Amniotic stem cell (primary cell): ENCODE results near the gene DIABLO.
"Not testable (repeated sequence)": the region's sequence is repeated elsewhere in the genome, so short reads cannot be mapped to it uniquely, and the experiment has no call there.

Experiments
- DNase-seq: peaks from one replicate; lab custom pipeline; 2025; lab: John Stamatoyannopoulos, UW

Gene DIABLO

GRCh38 chr12:122189626-122190475 is 36.0 kb downstream of the DIABLO start:
- no peak for DNase-seq

GRCh38 chr12:122187466-122187865 is 38.4 kb downstream of the DIABLO start:
- DNase-seq: no peak

- DNase-seq: no peak
Measured at GRCh38 chr12:122185494-122186082, 40.3 kb downstream of the DIABLO start.

GRCh38 chr12:122185079-122185478 is 40.8 kb downstream of the DIABLO start:
- no peak for DNase-seq

GRCh38 chr12:122184517-122184916 is 41.3 kb downstream of the DIABLO start:
- no peak for DNase-seq

GRCh38 chr12:122183588-122183940 is 42.3 kb downstream of the DIABLO start:
- DNase-seq: no peak

GRCh38 chr12:122182887-122183587 is 42.8 kb downstream of the DIABLO start, which contains the start of gene LRRC43:
Gene LRRC43 (plus strand): TSS chr12:122183123. CDS start chr12:122183145, 22 bp downstream.
- DNase-seq: no peak

- DNase-seq: not testable (repeated sequence)
Measured at GRCh38 chr12:122176473-122176872, 49.4 kb downstream of the DIABLO start.

- no peak for DNase-seq
Measured at GRCh38 chr12:122174155-122174845, 51.6 kb downstream of the DIABLO start, which contains the start of gene IL31. Gene IL31 (minus strand): TSS chr12:122174221. CDS start chr12:122174172, 49 bp downstream.

GRCh38 chr12:122172262-122172939 is 53.5 kb downstream of the DIABLO start:
- DNase-seq: no peak

- no peak for DNase-seq
Measured at GRCh38 chr12:122171399-122171798, 54.5 kb downstream of the DIABLO start.

- DNase-seq: no peak
Measured at GRCh38 chr12:122168492-122168891, 57.4 kb downstream of the DIABLO start.

- DNase-seq: no peak
Measured at GRCh38 chr12:122167356-122167925, 58.4 kb downstream of the DIABLO start.

GRCh38 chr12:122166422-122167349 is 59.2 kb downstream of the DIABLO start:
- no peak for DNase-seq

- DNase-seq: no peak
Measured at GRCh38 chr12:122162976-122163375, 62.9 kb downstream of the DIABLO start.

GRCh38 chr12:122161682-122162081 is 64.2 kb downstream of the DIABLO start:
- no peak for DNase-seq

GRCh38 chr12:122160761-122161160 is 65.1 kb downstream of the DIABLO start:
- no peak for DNase-seq

- DNase-seq: no peak
Measured at GRCh38 chr12:122159882-122160281, 66.0 kb downstream of the DIABLO start.

- DNase-seq: no peak
Measured at GRCh38 chr12:122158700-122159285, 67.1 kb downstream of the DIABLO start.
